PFSK-1 (cell line): ENCODE results near the gene TBC1D3B.

ENCODE experiments used
- FOXP2 ChIP-seq: optimal IDR thresholded peaks from 2 replicates; pipeline ENCODE3; 2011; ENCODE audit warnings: borderline replicate concordance, control low read depth, inconsistent platforms; ENCODE audit not compliant: insufficient read depth; ENCODE audit errors: extremely low read length, extremely low read depth
- POLR2AphosphoS5 ChIP-seq: IDR thresholded peaks from 2 replicates; pipeline ENCODE4 v1.6.1; 2012; ENCODE audit warnings: low read depth, mild to moderate bottlenecking, control low read depth, low read length, moderate library complexity
- REST ChIP-seq, 2 experiments: IDR thresholded peaks; 2 replicates each; pipeline versions ENCODE4 v1.6.1 to v1.8.0; 2011 to 2012; ENCODE audit warnings: low read depth in 2 of 2, low read length in 2 of 2, control low read depth in 1 of 2, inconsistent platforms in 1 of 2, mild to moderate bottlenecking in 1 of 2, moderate library complexity in 1 of 2; ENCODE audit not compliant: insufficient read depth in 1 of 2
- SIN3A ChIP-seq: IDR thresholded peaks from 2 replicates; pipeline ENCODE4 v1.6.1; 2012; ENCODE audit warnings: mild to moderate bottlenecking, low read length, moderate library complexity, borderline replicate concordance; ENCODE audit not compliant: insufficient read depth
- TAF1 ChIP-seq: IDR thresholded peaks from 2 replicates; pipeline ENCODE4 v1.6.1; 2012; ENCODE audit warnings: low read length, control low read depth, borderline replicate concordance; ENCODE audit not compliant: insufficient read depth

Gene TBC1D3B

GRCh38 chr17:36185416-36185815, 9.0 kb upstream of the TBC1D3B start:
- no peak for TF ChIP-seq SIN3A
- no peak for TF ChIP-seq REST (IDR thresholded peaks at IDR 0.05; ENCODE audit: insufficient read depth in 1 of 2, low read depth in 2 of 2, low read length in 2 of 2)
- TF ChIP-seq POLR2AphosphoS5: no peak
- no peak for TF ChIP-seq FOXP2
- no peak for TF ChIP-seq TAF1

GRCh38 chr17:36184023-36184765, 7.8 kb upstream of the TBC1D3B start:
- TF ChIP-seq FOXP2 (no peak), TAF1 (no peak), POLR2AphosphoS5 (no peak), REST (IDR thresholded peaks at IDR 0.05; ENCODE audit: insufficient read depth in 1 of 2, low read depth in 2 of 2, low read length in 2 of 2) (no peak), SIN3A (no peak)

GRCh38 chr17:36183001-36183971, 6.8 kb upstream of the TBC1D3B start:
- TF ChIP-seq SIN3A (no peak), FOXP2 (no peak), REST (IDR thresholded peaks at IDR 0.05; ENCODE audit: insufficient read depth in 1 of 2, low read depth in 2 of 2, low read length in 2 of 2) (no peak), TAF1 (no peak)

- TF ChIP-seq FOXP2: no peak
- no peak for TF ChIP-seq SIN3A
- no peak for TF ChIP-seq REST (IDR thresholded peaks at IDR 0.05; ENCODE audit: insufficient read depth in 1 of 2, low read depth in 2 of 2, low read length in 2 of 2)
- TF ChIP-seq TAF1: no peak
- TF ChIP-seq POLR2AphosphoS5: no peak
Observed at GRCh38 chr17:36182176-36183000, 6.0 kb upstream of the TBC1D3B start.
